ENCODE data around the gene GLTP. TPM values are rescaled to one million over a fixed set of nuclear protein-coding genes. Genes with fewer than 3 reads are reported as not detected.
"Not testable (repeated sequence)": the region's sequence is repeated elsewhere in the genome, so short reads cannot be mapped to it uniquely, and the experiment has no call there.

GLTP gene
- total and polyA plus RNA-seq, 2 of the 4 experiments (the other 2 are of a cell fraction), result 34.4 to 58.4 TPM

DNA sequence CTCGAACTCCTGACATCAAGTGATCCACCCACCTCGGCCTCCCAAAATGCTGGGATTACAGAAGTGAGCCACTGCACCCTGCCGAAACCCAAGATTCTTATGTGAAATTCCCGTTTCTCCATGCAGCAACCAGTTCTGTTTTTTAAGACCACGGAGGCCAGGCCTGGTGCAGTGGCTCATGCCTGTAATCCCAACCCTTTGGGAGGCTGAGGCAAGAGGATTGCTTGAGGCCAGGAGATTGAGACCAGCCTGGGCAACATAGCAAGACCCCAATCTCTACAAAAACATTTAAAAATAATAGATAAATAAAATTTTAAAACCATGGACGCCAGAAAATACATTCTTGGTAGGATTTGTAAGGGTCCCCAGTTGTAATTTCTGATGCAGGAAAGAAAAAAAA lies 29.8 kb downstream of the GLTP start:
- intact Hi-C loops (cut with micrococcal nuclease); POLR2A ChIA-PET (ENCODE audit: unreplicated experiment); H4K20me1 ChIP-seq (ENCODE audit: insufficient read depth, low read length); H3K23ac ChIP-seq (ENCODE audit: low read depth, low read length); H2AK9ac ChIP-seq (replicated peaks; ENCODE audit: low read depth, low read length, poor library complexity); H4K91ac ChIP-seq (ENCODE audit: insufficient read depth, low read depth, low read length); H3K27me3 ChIP-seq (ENCODE audit: control insufficient read depth, insufficient read depth, low read length); DNase-seq; H2BK5ac ChIP-seq (ENCODE audit: low read depth, low read length, poor library complexity, severe bottlenecking); H3K18ac ChIP-seq (ENCODE audit: low read depth, low read length); H2BK20ac ChIP-seq (ENCODE audit: low read depth, low read length); H3K9me3 ChIP-seq (ENCODE audit: control insufficient read depth, insufficient read depth, low read length); H3K4ac ChIP-seq (ENCODE audit: low read depth, low read length); ATAC-seq (ENCODE audit: low read depth); H3K4me1 ChIP-seq (ENCODE audit: control insufficient read depth, insufficient read depth, low read length); H2BK120ac ChIP-seq (ENCODE audit: low read depth, low read length); H4K5ac ChIP-seq (ENCODE audit: low read depth, low read length); H2AK5ac ChIP-seq (ENCODE audit: low read depth, low read length); H3K4me3 ChIP-seq (ENCODE audit: insufficient read depth, low read depth, low read length); H3K9ac ChIP-seq (ENCODE audit: low read depth, low read length); H3K14ac ChIP-seq (replicated peaks; ENCODE audit: low read depth, low read length); dilution Hi-C loops (cut with HindIII; ENCODE audit: low sequenced_read_pairs, unreplicated experiment); H4K8ac ChIP-seq (ENCODE audit: low read depth in 2 of 2, low read length in 2 of 2); H3K27ac ChIP-seq (ENCODE audit: insufficient read depth, low read length); H3K56ac ChIP-seq (ENCODE audit: extremely low read depth, insufficient read depth, low read length); H3K79me1 ChIP-seq (ENCODE audit: low read depth in 1 of 2, low read length in 2 of 2); in situ Hi-C loops (cut with MboI; ENCODE audit: low sequenced_read_pairs); H2AFZ ChIP-seq (replicated peaks; ENCODE audit: low read length, poor library complexity); BruUV-seq (replicated peaks); H3K4me2 ChIP-seq (ENCODE audit: low read depth, low read length); H3K9me1 ChIP-seq (ENCODE audit: insufficient read depth, low read length); H2BK15ac ChIP-seq (ENCODE audit: low read depth, low read length): not testable (repeated sequence)
- H3K36me3 ChIP-seq (ENCODE audit: control insufficient read depth, insufficient read depth, low read length), result peaks cover 13% of the 10 kb centered on the region
- 100% methylated on average over 1 of the region's 6 CpGs; no CpG with 5 or more reads in 1 of the 2 experiments for WGBS, 2 experiments (ENCODE audit: extremely low coverage in 2 of 2, insufficient read length in 1 of 2)
- CTCF ChIA-PET, result interaction anchor here (0.6 kb wide), 1 partner anchor 173 kb away, joined by 3 read pairs; no protein-coding TSS in a partner anchor
